ENCODE measurements around the gene MIEF1. TPM values are rescaled to one million over a fixed set of nuclear protein-coding genes. Genes with fewer than 3 reads are reported as not detected.
"Not testable (repeated sequence)": the region's sequence is repeated elsewhere in the genome, so short reads cannot be mapped to it uniquely, and the experiment has no call there.

MIEF1 gene
- total RNA-seq, 1 experiment from 2014 or later = 32.1 TPM

GRCh38 chr22:39522091-39522490, 20.0 kb downstream of the MIEF1 start:
- DNase-seq (ENCODE audit: low spot score); in situ Hi-C loops (cut with HindIII; ENCODE audit: low sequenced_read_pairs): not testable (repeated sequence)

GRCh38 chr22:39522567-39523300, 20.6 kb downstream of the MIEF1 start:
- in situ Hi-C loops (cut with HindIII; ENCODE audit: low sequenced_read_pairs) = no loop called here
- DNase-seq (ENCODE audit: low spot score) = peak; percentile 64

- in situ Hi-C loops (cut with HindIII; ENCODE audit: low sequenced_read_pairs) = no loop called here
- peak; percentile 33 for DNase-seq (ENCODE audit: low spot score)
These were observed 22.1 kb downstream of the MIEF1 start for GRCh38 chr22:39524089-39524752.

- in situ Hi-C loops (cut with HindIII; ENCODE audit: low sequenced_read_pairs) = no loop called here
- peak; percentile 47 for DNase-seq (ENCODE audit: low spot score)
These were observed 22.9 kb downstream of the MIEF1 start for GRCh38 chr22:39524753-39525657.

GRCh38 chr22:39525658-39525975, 23.5 kb downstream of the MIEF1 start:
- no peak for DNase-seq (ENCODE audit: low spot score)
- in situ Hi-C loops (cut with HindIII; ENCODE audit: low sequenced_read_pairs) = no loop called here

GRCh38 chr22:39526736-39527171, 24.7 kb downstream of the MIEF1 start:
- no peak for DNase-seq (ENCODE audit: low spot score)
- in situ Hi-C loops (cut with HindIII; ENCODE audit: low sequenced_read_pairs) = no loop called here

- in situ Hi-C loops (cut with HindIII; ENCODE audit: low sequenced_read_pairs) = no loop called here
- DNase-seq (ENCODE audit: low spot score) = peak; percentile 68
These were observed 25.4 kb downstream of the MIEF1 start for GRCh38 chr22:39527481-39527961.

GRCh38 chr22:39528080-39528661, 26.1 kb downstream of the MIEF1 start:
- DNase-seq (ENCODE audit: low spot score) = peak; percentile 38
- in situ Hi-C loops (cut with HindIII; ENCODE audit: low sequenced_read_pairs) = no loop called here

- in situ Hi-C loops (cut with HindIII; ENCODE audit: low sequenced_read_pairs) = no loop called here
- DNase-seq (ENCODE audit: low spot score) = peak; percentile 93
These were observed 26.8 kb downstream of the MIEF1 start for GRCh38 chr22:39528681-39529486.

- in situ Hi-C loops (cut with HindIII; ENCODE audit: low sequenced_read_pairs) = no loop called here
- DNase-seq (ENCODE audit: low spot score) = no peak
These were observed 27.4 kb downstream of the MIEF1 start for GRCh38 chr22:39529487-39529851.

- in situ Hi-C loops (cut with HindIII; ENCODE audit: low sequenced_read_pairs) = no loop called here
- no peak for DNase-seq (ENCODE audit: low spot score)
These were observed 28.0 kb downstream of the MIEF1 start for GRCh38 chr22:39530116-39530515.

GRCh38 chr22:39530692-39531331, 28.7 kb downstream of the MIEF1 start:
- peak; percentile 59 for DNase-seq (ENCODE audit: low spot score)
- in situ Hi-C loops (cut with HindIII; ENCODE audit: low sequenced_read_pairs) = no loop called here

GRCh38 chr22:39532215-39533073, 30.4 kb downstream of the MIEF1 start, which contains the start of gene RPS19BP1:
Gene RPS19BP1 (minus strand): TSS chr22:39532748. CDS start chr22:39532738, 10 bp downstream.
- DNase-seq (ENCODE audit: low spot score) = peak; percentile 100
- in situ Hi-C loops (cut with HindIII; ENCODE audit: low sequenced_read_pairs) = no loop called here

GRCh38 chr22:39534092-39534506, 32.0 kb downstream of the MIEF1 start:
- peak; percentile 49 for DNase-seq (ENCODE audit: low spot score)
- in situ Hi-C loops (cut with HindIII; ENCODE audit: low sequenced_read_pairs) = no loop called here

- DNase-seq (ENCODE audit: low spot score) = peak; percentile 77
- in situ Hi-C loops (cut with HindIII; ENCODE audit: low sequenced_read_pairs) = no loop called here
These were observed 32.7 kb downstream of the MIEF1 start for GRCh38 chr22:39534591-39535356.

GRCh38 chr22:39535357-39535725, 33.3 kb downstream of the MIEF1 start:
- in situ Hi-C loops (cut with HindIII; ENCODE audit: low sequenced_read_pairs) = no loop called here

More at GRCh38 chr22:39535357-39535725, 33.3 kb downstream of the MIEF1 start:
- no peak for DNase-seq (ENCODE audit: low spot score)
